Gastrocnemius medialis (tissue), 4 donors: ENCODE measurements around the gene PELI3. TPM values are rescaled to one million over a fixed set of nuclear protein-coding genes. Genes with fewer than 3 reads are reported as not detected.

Experiments used
- ATAC-seq, 2 donors: fragments of 150-250 bp; one replicate each; pipeline ENCODE4 v1.9.1; 2016
- DNase-seq, 2 donors: peaks; one replicate each; pipeline ENCODE4 v3.0.0-alpha.2; 2019
- H3K27ac ChIP-seq, 4 donors: fragments of 200-600 bp; sonication (generic); 1 replicate in 1 of 4; 2 replicates in 3 of 4; pipeline ENCODE4 v1.5.1; 2016 to 2018; ENCODE audit warnings: mild to moderate bottlenecking in 2 of 4, moderate library complexity in 1 of 4
- H3K27me3 ChIP-seq, 3 donors: fragments of 200-600 bp; sonication (generic) in 2 of 3; 1 replicate in 1 of 3; 2 replicates in 2 of 3; pipeline versions ENCODE4 v1.5.1 to v1.6.0; 2016 to 2019; ENCODE audit warnings: mild to moderate bottlenecking in 1 of 3, moderate library complexity in 1 of 3
- H3K36me3 ChIP-seq, 2 donors: fragments of 200-600 bp; sonication (generic) in 1 of 2; one replicate each; pipeline ENCODE4 v1.5.1; 2017 to 2018
- H3K4me1 ChIP-seq, 2 donors: fragments of 200-600 bp; sonication (generic) in 1 of 2; one replicate each; pipeline ENCODE4 v1.5.1; 2016 to 2017; ENCODE audit warnings: mild to moderate bottlenecking in 2 of 2
- H3K4me3 ChIP-seq, 4 donors: fragments of 200-600 bp; sonication (generic) in 3 of 4; 1 replicate in 1 of 4; 2 replicates in 3 of 4; pipeline ENCODE4 v1.5.1; 2016 to 2019; ENCODE audit warnings: mild to moderate bottlenecking in 2 of 4
- H3K9me3 ChIP-seq, 3 donors: fragments of 200-600 bp; sonication (generic) in 2 of 3; 1 replicate in 1 of 3; 2 replicates in 2 of 3; pipeline ENCODE4 v1.5.1; 2016 to 2019
- CTCF ChIP-seq, 5 experiments: fragments of 450-650 bp in 3 of 5; fragments of 200-600 bp in 2 of 5; sonication (generic) in 2 of 5; IDR thresholded peaks in 4 of 5; conservative IDR thresholded peaks in 1 of 5; 1 replicate in 4 of 5; 2 replicates in 1 of 5; pipeline ENCODE4 v1.5.1; 2016 to 2019; ENCODE audit warnings: antibody characterized with exemption in 5 of 5, mild to moderate bottlenecking in 3 of 5, moderate library complexity in 3 of 5
- POLR2A ChIP-seq, 2 donors: fragments of 450-650 bp; IDR thresholded peaks; one replicate each; pipeline ENCODE4 v1.6.1; 2017; ENCODE audit warnings: antibody characterized with exemption in 2 of 2, mild to moderate bottlenecking in 2 of 2, moderate library complexity in 2 of 2
- in situ Hi-C, 4 donors: fragments of 200-750 bp; cut with MboI; loops; one replicate each; pipeline versions ENCODE4 v1.15.0 to v1.8.0; 2017; ENCODE audit warnings: low sequenced_read_pairs in 4 of 4
- intact Hi-C: fragments of 100-400 bp; cut with DNase I; formaldehyde crosslinking; loops from one replicate; pipeline ENCODE4 v1.15.1; 2023; ENCODE audit warnings: low total_unique reads
- total RNA-seq, 4 donors: library from RNA; depleted of rRNA; stranded (reverse); fragments of >200 nt; gene quantifications; one replicate each; pipeline versions ENCODE4 v1.1.0 to v1.2.3, GENCODE V29; 2016

The PELI3 gene
- total RNA-seq, 4 donors from 2014 or later = 26.1 to 55.9 (median 37.3) TPM

- intact Hi-C loops (loop anchor here (1.0 to 5.0 kb wide), 6 partner anchors 14 to 623 kb away; partner anchors contain the start of genes BBS1, CCDC87, CCS and CFL1), in situ Hi-C loops (no loop called here)
- ATAC-seq = peak; percentile 90 to 92
- peak; percentile 96 to 97 for DNase-seq
- H3K27ac ChIP-seq = peak within 1 kb of the TSS; percentile 86 to 96 (median 89)
- no peaks in the 10 kb centered on the region for H3K27me3 ChIP-seq
- TF ChIP-seq CTCF (IDR thresholded peaks at IDR 0.05 in 4 of 5, conservative IDR thresholded peaks at IDR 0.05 in 1 of 5) (peak in 1 of 5 experiments; percentile 21), POLR2A (IDR thresholded peaks at IDR 0.05) (peak; percentile 89 to 93)
- no peaks in the 10 kb centered on the region for H3K9me3 ChIP-seq
- peak within 1 kb of the TSS; percentile 62 to 95 (median 79) for H3K4me3 ChIP-seq
- peaks cover 0 to 8% of the 10 kb centered on the region in 2 donors for H3K36me3 ChIP-seq
- H3K4me1 ChIP-seq = peaks cover 9 to 10% of the 10 kb centered on the region in 2 donors
Measured at GRCh38 chr11:66480117-66480938, 13.6 kb downstream of the PELI3 start, which contains the start of gene DPP3. Gene DPP3, plus strand, starts transcription at chr11:66480434. Its CDS starts 1,767 bp downstream, at chr11:66482201.

- Histone ChIP-seq H3K9me3 (no peaks in the 10 kb centered on the region), H3K27me3 (no peaks in the 10 kb centered on the region), H3K4me3 (no peak overlapping the region), H3K36me3 (peaks cover 0 to 35% of the 10 kb centered on the region in 2 donors), H3K27ac (no peak overlapping the region), H3K4me1 (peaks cover 5% of the 10 kb centered on the region in 2 donors)
- ATAC-seq (no peak), DNase-seq (no peak)
- TF ChIP-seq POLR2A (IDR thresholded peaks at IDR 0.05) = no peak
- TF ChIP-seq CTCF (IDR thresholded peaks at IDR 0.05 in 4 of 5, conservative IDR thresholded peaks at IDR 0.05 in 1 of 5) = no peak
- in situ Hi-C loops = no loop called here
- intact Hi-C loops = loop anchor here (5.0 kb wide), 3 partner anchors 107 to 628 kb away; partner anchors contain the start of genes CCDC87, CCS, CFL1 and RBM4B
Measured at GRCh38 chr11:66484806-66485380, 18.2 kb downstream of the PELI3 start.

- Histone ChIP-seq H3K4me3 (no peak overlapping the region), H3K4me1 (no peaks in the 10 kb centered on the region), H3K9me3 (no peaks in the 10 kb centered on the region), H3K27me3 (no peaks in the 10 kb centered on the region), H3K27ac (no peak overlapping the region), H3K36me3 (peaks cover 0 to 57% of the 10 kb centered on the region in 2 donors)
- no peak for ATAC-seq
- TF ChIP-seq CTCF (IDR thresholded peaks at IDR 0.05 in 4 of 5, conservative IDR thresholded peaks at IDR 0.05 in 1 of 5) (no peak), POLR2A (IDR thresholded peaks at IDR 0.05) (no peak)
- in situ Hi-C loops = no loop called here
- intact Hi-C loops = no loop called here
- no peak for DNase-seq
Measured at GRCh38 chr11:66488957-66489356, 22.3 kb downstream of the PELI3 start.

GRCh38 chr11:66489636-66490035 lies 22.9 kb downstream of the PELI3 start:
- in situ Hi-C loops = no loop called here

More at GRCh38 chr11:66489636-66490035, 22.9 kb downstream of the PELI3 start:
- peaks cover 0 to 57% of the 10 kb centered on the region in 2 donors for H3K36me3 ChIP-seq
- TF ChIP-seq POLR2A (IDR thresholded peaks at IDR 0.05) (no peak), CTCF (IDR thresholded peaks at IDR 0.05 in 4 of 5, conservative IDR thresholded peaks at IDR 0.05 in 1 of 5) (no peak)
- H3K27me3 ChIP-seq = no peaks in the 10 kb centered on the region
- no peak for DNase-seq
- H3K9me3 ChIP-seq = no peaks in the 10 kb centered on the region
- no peak overlapping the region for H3K27ac ChIP-seq
- H3K4me3 ChIP-seq = no peak overlapping the region
- no peak for ATAC-seq
- intact Hi-C loops = no loop called here
- no peaks in the 10 kb centered on the region for H3K4me1 ChIP-seq
